SH-SY5Y (cell line): Measurements from ENCODE around the gene SLC4A9.

Source experiments
- GATA2 ChIP-seq: IDR thresholded peaks from 2 replicates; pipeline ENCODE4 v1.6.1; 2011; ENCODE audit warnings: mild to moderate bottlenecking, low read depth, low read length
- GATA3 ChIP-seq: IDR thresholded peaks from 2 replicates; pipeline ENCODE4 v1.6.1; 2011; ENCODE audit warnings: low read depth, mild to moderate bottlenecking, low read length, moderate library complexity

GRCh38 chr5:140319833-140320232, 40.2 kb upstream of the SLC4A9 start:
- TF ChIP-seq GATA2 (no peak), GATA3 (no peak)
